C4-2B (cell line): ENCODE data around the gene TMEM238.

ENCODE experiments used
- CTCF ChIP-seq: fragments of 450-650 bp; conservative IDR thresholded peaks from 2 replicates; pipeline ENCODE4 v1.5.1; 2017; ENCODE audit warnings: mild to moderate bottlenecking
- ZFX ChIP-seq: fragments of 450-650 bp; IDR thresholded peaks from 2 replicates; pipeline ENCODE4 v1.6.1; 2017

GRCh38 chr19:55348317-55349034 lies 35.6 kb downstream of the TMEM238 start:
- TF ChIP-seq CTCF (no peak), ZFX (no peak)
